Activated CD8-positive, alpha-beta memory T cell treated with anti-CD3 and anti-CD28 coated beads, Interleukin-2, amount 50 U/mL, for 4 hours (primary cell): ENCODE data around the gene AGPAT4.

Source experiments
- DNase-seq: peaks from one replicate; pipeline ENCODE4 v3.0.0-alpha.2; 2020

Gene AGPAT4

DNA sequence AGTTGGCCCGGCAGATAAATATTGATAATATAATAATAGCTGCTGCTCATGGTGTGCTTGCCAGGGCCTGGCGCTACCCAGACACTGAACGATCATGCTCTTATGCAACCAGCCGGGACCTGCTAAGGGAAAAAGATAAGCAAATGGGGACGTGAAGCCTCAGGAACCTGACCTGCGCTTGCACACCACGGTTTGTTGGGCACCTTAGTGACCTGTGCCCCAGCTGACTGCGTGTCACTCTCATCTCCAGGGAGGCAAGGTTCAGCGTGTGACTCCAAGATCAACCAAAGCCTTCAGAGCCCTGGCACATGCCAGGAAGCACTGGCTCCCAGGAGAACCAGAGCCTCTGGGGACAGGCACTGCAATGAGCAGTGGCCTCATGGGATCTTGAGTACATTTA is 111.1 kb downstream of the AGPAT4 start:
- no peak for DNase-seq

DNA sequence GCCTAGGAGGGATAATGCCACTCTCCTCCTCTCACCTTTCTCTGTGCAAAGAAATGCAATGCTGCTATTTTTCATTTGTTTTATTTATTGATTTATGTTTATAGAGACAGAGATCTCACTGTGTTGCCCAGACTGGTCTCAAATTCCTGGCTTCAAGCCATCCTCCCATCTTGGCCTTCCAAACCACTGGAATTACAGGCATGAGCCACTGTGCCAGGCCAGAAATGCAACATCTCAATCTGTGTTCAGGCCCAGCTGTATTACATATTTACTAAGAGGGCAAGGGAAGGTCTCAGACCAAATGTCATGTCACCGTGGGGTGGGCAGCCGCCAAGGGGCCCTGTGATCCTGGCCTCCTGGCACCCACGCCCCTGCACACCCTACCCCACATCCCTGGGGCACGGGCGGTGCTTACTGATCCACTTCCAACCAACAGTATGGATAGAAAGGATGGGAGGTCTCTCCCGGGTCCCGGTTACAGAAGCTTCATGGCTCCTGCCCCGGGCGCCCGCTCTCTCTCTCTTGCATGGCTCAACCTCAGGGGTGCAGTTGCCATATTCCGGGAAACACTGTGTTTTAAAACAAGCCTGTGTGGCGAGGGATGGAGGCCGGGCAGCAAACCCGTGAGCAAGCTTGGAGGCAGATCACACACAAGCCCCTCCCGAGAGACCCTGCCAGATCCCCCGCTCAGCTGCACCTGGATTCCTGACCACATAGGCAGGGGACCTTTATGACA is 111.8 kb downstream of the AGPAT4 start:
- no peak for DNase-seq

GRCh38 chr6:161161121-161161520 is 112.7 kb downstream of the AGPAT4 start:
- no peak for DNase-seq

GRCh38 chr6:161154796-161155335 is 119.0 kb downstream of the AGPAT4 start:
- no peak for DNase-seq

DNA sequence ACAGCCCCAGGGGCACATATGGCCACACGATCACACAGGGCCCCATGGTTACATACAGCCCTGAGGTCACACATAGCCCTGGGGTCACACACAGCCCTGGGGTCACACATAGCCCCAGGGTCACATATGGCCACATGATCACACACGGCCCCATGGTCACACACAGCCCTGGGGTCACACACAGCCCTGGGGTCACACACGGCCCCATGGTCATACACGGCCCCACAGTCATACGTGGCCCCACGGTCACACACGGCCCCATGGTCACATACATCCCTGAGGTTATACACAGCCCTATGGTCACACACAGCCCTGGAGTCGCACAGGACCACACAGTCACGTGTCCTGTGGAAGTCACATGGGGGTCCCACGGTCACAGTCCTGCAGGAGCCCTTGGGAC is 120.1 kb downstream of the AGPAT4 start:
- DNase-seq = no peak

DNA sequence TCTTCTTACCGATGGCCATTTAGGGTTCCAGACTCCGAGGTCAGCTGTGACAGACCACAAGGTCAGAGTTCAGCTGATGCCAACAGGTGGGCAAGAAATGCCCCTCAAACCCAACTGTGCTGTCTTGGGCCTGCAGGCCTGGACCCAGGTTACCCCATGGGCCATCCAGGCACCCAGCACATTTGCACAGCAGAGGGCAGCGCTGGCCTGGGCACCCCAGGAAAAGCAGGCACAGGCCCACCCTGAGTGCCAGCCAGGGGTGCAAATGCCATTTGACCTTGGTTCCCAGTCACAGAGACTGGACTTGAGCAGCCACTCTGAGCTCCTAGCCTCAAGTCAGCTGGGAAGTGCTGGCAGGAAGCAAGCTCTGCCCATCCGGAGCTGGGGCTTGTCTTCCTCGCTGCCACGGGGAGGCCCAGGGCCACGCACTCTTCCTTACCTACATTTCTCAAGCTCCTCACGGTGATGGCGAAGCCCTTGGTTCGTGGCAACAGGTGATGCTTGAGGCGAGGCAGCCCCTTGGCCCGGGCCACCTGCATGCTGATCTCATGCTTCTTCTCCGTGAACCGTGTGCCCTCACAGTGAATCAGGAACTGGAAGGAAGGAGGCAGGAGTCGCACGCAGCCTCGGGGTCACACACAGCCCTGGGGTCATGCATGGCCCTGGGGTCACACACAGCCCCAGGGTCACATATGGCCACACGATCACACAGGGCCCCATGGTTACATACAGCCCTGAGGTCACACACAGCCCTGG is 120.8 kb downstream of the AGPAT4 start:
- DNase-seq = no peak

GRCh38 chr6:161152527-161152862 is 121.4 kb downstream of the AGPAT4 start:
- DNase-seq = no peak

GRCh38 chr6:161151660-161152526 is 122.0 kb downstream of the AGPAT4 start:
- no peak for DNase-seq

DNA sequence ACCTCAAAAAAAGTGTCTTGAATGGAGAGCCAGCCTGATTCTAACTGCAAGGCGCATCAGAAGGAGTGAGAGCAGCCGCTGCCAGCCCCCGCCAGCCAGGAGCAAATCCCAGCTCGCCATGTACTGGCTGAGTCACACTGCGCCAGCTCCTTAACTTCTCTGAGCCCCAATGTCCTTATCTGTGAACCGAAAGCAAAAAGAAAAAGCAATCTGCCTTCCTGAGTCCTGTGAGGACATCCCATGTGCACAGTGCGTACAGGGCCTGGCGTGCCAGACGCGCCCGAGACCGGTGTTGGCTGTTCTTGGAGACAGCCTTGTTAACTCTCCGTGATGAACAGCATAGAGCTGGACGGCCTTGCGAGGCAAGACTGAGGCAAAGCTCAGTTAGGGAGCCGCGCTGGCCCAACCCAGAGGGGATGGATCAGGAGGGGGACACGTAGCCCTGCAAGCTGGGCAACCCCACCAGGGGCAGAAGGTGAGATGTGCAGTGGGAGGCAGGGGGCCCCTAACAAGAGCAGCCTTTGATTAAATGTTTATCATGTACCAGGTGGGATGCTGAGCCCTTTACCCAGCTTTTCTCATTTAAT is 122.7 kb downstream of the AGPAT4 start:
- DNase-seq = no peak

DNA sequence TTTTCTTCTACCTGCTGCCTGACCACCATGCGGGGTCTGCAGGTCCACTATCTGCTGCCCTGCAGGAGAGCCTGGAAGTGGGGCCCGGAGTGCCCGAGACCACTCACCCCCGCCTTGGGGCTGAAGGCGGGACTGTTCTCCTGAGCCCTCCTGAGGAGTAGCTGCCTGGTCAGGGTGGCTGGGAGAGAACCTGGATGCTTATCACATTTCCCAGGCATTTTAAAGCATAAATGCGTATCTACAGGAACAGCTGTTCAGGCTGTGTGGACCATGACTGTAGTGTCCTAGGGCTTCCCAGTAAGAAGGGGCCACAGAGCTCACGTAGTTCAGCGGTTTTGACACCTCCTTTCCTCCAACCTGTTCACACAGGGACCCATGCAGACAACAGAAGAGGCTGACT is 123.3 kb downstream of the AGPAT4 start:
- no peak for DNase-seq

DNA sequence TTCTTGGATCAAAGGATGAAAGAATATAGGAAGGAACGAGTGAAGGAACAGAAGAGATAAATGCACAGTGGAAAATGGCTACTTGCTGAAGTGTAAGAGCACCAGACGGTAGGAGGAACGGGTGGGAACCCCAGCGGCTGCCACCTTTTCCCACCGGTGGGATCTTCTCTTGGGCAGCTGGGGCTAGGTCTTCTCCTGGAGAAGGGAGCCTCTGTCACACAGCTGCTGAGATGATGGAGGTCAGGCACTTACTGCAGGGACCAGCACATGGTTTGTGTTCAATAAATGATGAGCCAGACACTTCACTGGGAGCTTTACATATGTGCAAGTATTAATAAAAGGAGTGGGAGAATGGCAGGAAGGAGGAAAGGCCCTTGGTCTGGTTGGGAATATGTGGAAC is 123.7 kb downstream of the AGPAT4 start:
- no peak for DNase-seq

GRCh38 chr6:161143663-161144430 is 130.0 kb downstream of the AGPAT4 start:
- DNase-seq = no peak

GRCh38 chr6:161142957-161143296 is 130.9 kb downstream of the AGPAT4 start:
- no peak for DNase-seq

DNA sequence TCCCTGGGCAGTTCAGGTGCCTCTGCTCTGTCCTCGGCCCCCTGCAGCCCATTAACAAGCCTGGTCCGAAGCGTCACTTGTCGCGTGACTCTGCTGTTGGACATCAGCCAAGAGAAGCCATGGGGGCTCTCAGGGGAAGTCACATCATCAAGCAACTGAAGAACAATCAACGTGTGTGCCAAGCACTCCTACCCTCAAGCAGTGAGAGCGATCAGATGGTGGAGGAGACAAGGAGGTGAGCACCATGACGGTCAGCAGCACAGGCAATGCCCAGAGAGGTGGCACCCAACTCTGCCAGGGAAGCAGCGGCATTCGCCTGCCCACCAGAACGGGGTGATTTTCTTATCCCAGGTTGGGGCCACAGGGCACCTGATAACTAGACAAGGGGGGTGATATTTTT is 132.7 kb downstream of the AGPAT4 start:
- DNase-seq = no peak

DNA sequence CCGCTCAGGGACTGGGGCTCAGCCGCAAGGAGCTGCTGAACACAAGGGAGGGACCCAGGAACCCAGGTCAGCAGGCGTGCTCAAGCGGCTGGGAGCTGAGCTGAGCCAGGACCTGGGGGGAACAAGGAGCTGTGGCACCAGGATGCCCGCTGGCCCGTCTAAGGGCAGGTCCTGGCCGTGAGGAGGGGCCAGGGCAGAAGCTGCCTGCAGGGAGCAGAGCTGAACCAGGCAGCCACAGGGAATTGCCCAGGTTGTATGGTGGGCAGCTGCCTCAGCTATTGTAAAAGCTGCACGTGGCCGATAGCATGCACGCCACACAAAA is 133.3 kb downstream of the AGPAT4 start:
- no peak for DNase-seq

- DNase-seq = no peak
Observed at GRCh38 chr6:161139766-161140553, 133.9 kb downstream of the AGPAT4 start.

DNA sequence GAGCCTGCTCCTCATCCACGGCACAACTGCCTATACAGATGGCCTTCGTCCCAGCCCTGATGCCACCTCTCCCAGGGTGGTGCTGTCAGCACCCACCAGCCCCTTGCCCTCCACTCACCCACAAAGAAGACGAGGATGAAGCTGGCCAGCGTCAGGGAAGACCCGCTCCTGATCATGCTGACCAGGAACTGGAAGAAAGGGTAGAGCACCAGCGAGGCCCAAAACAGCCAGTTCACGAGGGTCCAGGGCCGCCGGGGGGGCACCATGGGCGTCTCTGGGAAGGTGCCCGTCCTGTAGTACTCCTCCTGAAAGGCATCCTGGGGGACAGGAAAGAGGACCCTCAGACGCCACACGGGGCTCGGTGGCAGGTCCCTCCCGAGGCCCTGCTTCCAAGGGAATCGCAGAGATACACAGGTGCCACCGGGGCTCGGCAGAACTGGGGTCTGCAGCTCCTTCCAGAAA is 134.5 kb downstream of the AGPAT4 start:
- no peak for DNase-seq

DNA sequence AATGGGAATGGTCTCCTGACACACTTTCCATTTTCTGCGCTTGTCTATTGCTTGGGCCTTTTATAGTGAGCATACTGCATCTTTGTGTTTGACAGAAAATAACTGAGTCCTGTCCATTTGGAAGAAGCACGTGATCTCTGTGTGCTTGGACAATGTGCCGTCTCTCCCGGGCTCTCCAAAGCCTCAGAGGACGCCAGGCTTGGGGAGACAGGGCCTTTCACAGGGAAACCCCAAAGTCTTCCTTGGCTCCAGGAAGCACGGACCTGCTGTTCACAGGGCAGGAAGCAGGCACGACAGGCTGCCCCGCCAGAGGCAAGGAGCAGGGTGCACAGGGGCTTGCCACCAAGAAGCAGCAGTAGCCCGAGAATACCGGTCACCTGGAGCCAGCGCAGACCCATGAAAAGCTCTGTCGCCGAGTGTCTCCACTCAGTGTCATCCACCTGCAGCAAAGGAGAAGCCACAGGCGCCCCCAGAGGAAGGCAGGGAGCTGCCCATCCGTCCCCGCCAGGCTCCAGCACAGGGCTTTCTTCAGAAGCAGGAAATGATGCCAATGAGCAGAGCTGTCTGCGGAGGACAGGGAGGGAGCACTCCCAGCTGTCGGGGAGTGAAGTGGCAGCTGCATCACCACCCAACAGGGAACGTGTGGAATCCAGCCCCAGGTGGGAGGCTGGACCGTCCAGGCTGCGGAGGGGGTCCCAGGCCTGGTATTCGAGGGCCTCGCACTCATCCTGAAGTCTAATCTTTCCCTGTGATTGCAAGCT is 135.1 kb downstream of the AGPAT4 start:
- DNase-seq = no peak

DNA sequence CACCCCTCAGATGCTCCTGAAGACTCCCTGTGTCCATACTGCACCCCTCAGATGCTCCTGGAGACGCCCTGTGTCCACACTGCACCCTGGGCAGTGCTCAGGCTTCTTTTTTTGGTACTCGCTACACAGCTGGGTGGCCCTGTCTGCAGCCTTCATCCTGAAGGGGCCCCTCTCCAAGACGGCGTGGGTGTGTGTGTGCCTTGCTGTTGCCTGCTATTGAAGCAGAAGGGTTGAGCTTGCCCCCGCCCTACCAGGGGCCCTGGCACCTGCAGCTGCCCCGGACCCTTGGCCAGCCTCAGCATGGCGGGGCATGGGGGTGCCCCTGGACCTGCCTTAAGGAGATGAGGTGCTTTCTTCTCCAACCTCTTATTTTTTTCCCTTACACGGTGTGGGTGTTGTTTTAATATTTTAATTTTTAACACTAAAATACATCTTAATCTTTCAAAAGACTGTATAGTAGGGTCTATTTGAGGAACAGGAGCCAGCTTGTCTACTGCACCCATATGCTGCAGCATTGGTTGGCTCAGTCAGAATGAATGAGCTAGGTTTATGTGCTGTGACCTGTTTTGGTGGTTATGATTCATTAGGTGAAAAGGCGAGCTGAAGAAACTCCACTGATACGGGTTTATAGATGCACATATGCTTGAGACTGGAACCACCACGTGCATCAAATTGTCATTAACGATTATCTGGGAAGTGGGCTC is 135.9 kb downstream of the AGPAT4 start:
- DNase-seq = no peak

DNA sequence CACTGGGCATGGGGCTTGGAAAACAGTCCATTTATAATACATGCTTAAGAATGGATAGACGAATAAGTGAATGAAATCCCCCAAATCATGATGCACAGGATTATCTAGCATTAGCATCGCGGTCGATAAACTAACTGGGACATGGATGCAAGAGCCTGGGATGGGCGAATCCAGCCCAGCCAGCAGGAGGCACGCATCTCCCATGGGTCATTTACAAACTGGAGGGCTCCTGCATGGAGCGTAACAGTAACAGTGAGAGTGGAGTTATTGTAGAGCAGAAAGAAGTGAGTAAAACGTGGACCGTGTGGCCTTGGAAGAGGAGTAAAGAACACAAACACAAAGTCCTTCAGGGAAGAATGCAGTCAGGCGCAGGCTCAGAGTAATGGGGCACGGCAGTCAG is 136.5 kb downstream of the AGPAT4 start:
- DNase-seq = no peak
